Measurements from ENCODE around the gene FBXL13.
"Not testable (repeated sequence)": the region's sequence is repeated elsewhere in the genome, so short reads cannot be mapped to it uniquely, and the experiment has no call there.

FBXL13 gene

DNA sequence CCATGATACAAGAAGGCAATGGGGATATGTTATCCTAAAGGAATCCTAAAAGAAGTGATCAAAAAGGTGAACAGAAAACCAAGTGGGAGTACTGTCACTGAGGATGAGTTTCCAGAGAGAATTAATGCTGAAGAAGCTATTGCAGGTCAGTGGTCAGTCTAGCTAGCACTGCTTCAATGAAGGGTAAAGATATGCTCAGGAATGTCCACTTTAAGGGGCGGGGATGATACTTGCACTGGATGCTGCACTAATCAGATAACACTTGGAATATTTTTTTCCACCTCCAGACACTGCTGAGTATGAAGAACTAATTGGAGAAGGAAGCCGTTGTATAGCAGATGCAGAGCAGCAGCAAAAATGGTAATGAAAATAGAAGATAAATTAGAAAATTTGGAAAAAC lies 86.5 kb downstream of the FBXL13 start:
- DNase-seq (ENCODE audit: low read depth in 2 of 3, low spot score in 1 of 3): no peak

DNA sequence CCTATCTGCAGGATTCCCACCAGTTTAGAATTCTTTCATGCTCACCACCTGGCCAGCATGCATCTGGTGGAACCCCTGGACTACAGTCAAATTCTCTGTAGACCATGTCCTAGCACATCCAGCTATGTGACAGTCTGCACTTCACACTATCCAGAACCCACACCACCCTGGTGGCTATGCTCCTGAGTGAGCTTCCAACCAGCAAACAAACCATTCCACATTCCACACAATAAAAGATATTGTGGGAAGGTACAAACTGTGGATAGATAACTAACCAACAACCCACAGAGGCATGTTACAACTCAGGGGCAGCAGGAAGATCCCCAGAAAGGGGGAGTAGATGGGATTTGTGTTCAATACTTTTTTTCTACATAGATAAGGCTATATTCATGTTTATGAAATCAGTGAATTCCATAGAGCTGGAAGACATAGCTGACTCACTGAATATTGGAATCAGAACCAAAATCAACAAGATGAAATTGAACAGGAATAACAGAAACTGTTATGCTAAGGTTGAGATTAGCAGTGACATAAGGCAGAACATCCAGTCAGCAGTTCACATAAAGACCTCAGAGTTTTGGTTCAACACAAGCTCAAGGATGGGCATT lies 89.3 kb downstream of the FBXL13 start:
- no peak for DNase-seq (ENCODE audit: low read depth in 2 of 3, low spot score in 1 of 3)

DNA sequence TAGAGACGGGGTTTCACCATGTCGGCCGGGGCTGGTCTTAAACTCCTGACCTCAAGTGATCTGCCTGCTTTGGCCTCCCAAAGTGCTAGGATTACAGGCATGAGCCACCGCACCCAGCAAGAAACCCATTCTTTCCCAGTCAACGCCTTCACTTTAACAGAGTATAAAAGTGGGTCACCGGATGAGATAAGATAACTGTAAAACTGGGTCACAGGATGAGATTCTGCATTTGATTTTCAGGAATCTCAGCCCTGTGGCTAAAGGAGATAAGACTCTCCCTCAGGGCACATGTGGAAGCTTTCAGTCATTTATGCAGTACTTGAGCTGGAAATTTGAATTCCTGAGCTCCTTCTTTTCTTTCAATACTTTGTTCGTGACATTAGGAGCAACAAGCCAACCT lies 91.0 kb downstream of the FBXL13 start:
- no peak for DNase-seq (ENCODE audit: low read depth in 2 of 3, low spot score in 1 of 3)

DNA sequence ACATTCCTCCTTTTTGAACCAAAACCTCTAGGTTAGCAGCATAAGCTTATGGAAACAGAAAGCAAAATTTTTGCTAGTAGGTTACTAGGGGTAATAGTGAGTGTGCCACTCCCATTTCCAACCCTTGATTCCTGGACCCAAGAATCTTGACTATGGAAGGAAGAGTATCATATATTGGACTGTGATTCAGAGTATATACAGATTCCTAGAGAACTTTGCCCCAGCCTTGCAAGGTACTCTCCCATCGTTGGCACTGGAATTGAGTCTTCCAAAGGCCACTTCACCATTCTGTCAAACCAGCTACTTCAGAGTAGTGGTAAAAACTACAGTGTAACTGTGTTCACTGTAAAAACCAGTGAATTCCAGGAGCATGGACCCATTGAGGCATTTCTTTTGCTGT lies 92.4 kb downstream of the FBXL13 start:
- no peak for DNase-seq (ENCODE audit: low read depth in 2 of 3, low spot score in 1 of 3)

DNA sequence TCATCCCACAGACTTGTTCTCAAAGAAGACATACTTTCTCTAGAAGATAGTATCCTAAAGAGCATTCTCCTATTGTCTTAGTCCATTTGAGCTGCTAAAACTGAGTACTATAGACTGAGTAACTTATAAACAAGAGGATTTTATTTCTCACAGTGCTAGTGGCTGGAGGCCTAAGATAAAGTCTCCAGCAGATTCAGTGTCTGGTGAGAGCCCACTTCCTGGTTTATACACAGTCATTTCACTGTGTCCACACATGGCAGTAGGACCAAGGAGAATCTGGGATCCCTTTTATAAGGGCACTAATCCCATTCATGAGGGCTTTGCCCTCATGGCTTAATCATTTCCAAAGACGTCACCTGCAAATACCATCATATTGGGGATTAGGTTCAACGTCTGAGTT lies 93.1 kb downstream of the FBXL13 start:
- DNase-seq (ENCODE audit: low read depth in 2 of 3, low spot score in 1 of 3): no peak

DNA sequence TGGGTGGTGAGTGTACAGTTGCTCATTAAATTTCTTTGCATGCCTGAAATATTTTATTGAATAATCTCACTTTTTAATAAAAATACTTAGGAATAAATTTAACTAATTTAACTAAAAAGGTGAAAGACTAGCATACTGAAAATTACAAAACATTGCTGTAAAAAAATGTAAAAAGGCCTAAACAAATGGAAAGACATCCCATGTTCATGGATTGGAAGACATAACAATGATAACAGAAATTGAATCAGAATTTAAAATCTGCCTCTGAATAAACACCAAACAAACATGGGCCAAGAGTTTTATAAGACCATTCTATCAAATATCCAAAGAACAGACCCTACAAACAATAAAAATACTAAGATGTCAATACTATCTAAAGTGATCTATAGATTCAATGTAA lies 94.9 kb downstream of the FBXL13 start:
- DNase-seq (ENCODE audit: low read depth in 2 of 3, low spot score in 1 of 3): no peak

DNA sequence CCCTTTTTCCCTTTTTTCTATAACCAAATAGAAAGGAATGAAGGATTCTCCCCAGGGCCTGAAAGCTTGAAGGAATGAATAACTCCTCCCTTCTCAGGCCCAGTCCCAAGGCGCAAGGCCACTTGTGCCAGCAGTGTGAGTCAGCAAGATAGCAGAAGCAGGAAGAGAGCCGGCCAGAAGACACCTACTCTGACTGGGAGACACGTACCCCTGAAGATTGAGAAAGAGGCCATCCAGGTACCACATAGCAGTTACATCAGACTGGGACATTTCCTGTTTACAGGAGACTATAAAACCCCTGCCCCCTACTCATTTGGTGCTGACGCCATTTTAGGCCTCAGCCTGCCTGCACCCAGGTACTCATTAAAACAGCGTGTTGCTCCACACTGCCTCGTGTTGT lies 96.3 kb downstream of the FBXL13 start:
- no peak for DNase-seq (ENCODE audit: low read depth in 2 of 3, low spot score in 1 of 3)

DNA sequence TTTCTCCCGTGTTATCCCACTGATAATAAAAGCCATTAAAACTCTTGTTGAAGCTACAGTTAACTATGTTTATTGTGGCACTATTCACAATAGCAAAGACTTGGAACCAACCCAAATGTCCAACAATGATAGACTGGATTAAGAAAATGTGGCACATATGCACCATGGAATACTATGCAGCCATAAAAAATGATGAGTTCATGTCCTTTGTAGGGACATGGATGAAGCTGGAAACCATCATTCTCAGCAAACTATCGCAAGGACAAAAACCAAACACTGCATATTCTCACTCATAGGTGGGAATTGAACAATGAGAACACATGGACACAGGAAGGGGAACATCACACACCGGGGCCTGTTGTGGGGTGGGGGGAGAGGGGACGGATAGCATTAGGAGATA lies 97.0 kb downstream of the FBXL13 start:
- not testable (repeated sequence) for DNase-seq (ENCODE audit: low read depth in 2 of 3, low spot score in 1 of 3)

DNA sequence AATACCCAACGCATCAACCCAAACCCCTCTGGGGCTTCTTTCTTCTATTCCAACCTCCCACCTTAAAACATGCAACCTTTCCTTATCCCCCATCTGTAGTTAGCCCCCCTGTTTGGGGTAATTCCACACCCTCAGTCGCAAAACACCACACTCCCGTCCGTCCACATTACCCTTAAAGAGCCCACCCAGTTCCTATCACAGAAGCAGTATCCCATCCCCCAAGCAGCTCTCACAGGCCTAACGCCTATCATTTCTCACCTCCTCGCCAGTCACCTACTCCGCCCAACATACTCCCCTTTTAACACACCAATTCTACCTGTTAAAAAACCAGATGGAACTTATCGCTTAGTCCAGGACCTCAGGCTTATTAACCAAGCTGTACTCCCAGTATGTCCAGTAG lies 98.1 kb downstream of the FBXL13 start:
- DNase-seq (ENCODE audit: low read depth in 2 of 3, low spot score in 1 of 3): no peak

DNA sequence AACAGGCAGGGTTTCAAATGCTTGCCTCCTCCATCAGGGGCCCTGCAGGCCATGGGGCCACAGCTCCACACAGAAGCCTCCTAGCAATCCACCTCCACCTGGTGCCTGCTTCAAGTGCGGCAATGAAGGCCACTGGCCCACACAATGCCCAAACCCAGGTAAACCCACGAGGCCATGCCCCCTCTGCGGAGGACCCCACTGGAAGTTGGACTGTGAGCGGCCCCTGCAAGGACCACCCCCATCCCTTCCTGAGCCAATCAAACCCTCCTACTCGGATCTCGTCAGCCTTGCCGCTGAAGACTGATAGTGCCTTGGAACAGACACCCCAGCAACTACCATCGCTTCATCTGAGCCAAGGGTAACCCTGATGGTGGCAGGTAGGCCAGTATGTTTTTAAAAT lies 98.7 kb downstream of the FBXL13 start:
- no peak for DNase-seq (ENCODE audit: low read depth in 2 of 3, low spot score in 1 of 3)

DNA sequence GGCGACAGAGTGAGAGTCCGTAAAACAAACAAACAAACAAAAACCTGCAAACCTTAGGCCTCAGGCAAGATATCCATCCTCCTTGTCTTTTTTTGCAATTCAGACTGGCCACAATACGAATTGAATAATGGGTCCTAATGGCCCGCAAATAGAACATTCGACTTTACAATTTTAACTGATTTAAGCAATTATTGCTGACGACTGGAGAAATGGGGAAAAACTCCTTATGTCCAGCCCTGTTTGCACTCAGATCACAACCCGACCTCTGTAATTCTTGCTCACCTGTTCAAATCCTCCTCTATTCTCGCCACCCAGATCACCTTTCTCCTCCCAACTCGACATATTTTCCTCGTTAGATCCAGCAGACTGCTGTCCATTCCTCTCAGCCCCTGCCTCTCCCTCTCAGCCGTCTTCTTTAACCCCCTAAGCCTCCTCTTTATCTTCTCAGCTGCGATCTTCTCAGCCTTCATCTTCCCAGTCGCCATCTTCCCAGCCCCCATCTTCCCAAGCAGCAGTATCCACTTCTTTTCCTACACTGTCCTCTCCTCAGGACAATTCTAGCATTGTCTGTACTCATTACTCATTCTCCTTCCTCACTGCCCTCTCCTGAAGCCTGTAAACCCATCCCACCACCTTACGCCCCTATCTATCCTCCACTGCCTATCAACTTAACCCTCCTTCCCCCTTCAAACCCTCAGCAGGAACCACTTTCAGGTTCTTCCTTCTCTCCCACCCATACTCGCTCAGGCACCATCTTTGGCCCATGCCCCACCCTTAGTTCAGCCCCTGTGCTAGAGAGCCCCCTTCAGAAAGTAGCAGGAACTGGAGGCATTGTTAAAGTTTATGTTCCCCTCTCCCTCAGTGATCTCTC lies 100.0 kb downstream of the FBXL13 start:
- no peak for DNase-seq (ENCODE audit: low read depth in 2 of 3, low spot score in 1 of 3)

DNA sequence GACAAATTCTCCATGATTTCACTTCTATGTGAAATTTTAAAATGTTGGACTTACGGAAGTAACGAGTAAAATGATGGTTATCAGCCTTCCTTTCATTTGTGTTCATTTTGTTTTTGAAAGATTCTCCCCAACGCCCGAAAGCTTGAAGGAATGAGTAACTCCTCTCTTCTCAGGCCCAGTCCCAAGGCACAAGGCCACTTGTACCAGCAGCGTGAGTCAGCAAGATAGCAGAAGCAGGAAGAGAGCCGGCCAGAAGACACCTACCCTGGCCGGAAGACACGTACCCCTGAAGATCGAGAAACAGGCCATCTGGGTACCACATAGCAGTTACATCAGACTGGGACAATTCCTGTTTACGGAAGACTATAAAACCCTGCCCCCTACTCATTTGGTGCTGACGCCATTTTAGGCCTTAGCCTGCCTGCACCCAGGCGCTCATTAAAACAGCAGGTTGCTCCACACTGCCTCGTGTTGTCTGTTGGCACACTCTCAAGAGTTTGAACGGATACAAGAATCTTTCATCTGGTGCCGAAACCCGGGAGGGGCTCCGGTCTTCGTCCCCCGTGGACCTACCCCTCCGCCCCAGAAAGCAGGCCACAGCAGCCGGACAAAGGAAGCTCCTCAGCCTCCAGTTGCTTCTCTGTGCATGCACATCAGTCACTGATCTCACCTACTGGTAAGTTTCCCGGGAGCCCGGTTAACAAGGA lies 101.3 kb downstream of the FBXL13 start:
- no peak for DNase-seq (ENCODE audit: low read depth in 2 of 3, low spot score in 1 of 3)

DNA sequence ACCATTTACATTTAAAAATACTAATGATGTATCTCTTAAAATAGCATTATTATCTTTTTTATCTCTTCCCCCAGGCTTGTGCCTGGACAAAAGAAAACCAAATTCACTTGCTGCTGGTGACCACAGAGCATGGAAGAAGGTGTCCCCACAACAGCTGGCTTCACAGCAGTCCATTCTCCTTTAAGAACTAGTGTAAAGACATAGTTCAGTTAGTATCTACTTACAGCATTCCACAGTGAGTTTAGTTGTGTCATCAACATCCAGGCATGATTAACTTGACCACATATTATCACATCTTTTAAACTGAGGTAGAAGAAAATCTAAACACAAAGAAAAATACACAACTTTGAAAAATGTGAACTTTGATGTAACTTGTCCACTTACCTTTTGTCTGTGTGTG lies 106.8 kb downstream of the FBXL13 start:
- DNase-seq (ENCODE audit: low read depth in 2 of 3, low spot score in 1 of 3): no peak

DNA sequence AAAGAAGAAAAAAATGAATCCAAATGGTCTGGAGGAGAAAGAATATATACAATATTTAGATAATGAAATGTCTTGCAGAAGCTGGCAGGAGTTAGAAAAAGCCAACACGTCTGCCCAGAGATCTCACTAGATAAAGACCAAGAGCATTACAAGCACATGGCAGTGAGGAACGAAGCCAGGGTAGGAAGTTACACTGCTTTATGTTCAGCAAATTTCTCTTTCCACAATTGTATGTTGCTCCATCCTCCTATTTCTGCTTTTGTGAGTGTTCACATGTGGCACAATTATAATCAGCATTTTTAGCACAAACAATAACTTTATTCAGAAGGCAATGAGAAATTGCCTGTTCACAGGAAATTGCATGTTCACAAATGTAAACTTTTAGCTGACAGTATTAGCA lies 108.1 kb downstream of the FBXL13 start:
- no peak for DNase-seq (ENCODE audit: low read depth in 2 of 3, low spot score in 1 of 3)

DNA sequence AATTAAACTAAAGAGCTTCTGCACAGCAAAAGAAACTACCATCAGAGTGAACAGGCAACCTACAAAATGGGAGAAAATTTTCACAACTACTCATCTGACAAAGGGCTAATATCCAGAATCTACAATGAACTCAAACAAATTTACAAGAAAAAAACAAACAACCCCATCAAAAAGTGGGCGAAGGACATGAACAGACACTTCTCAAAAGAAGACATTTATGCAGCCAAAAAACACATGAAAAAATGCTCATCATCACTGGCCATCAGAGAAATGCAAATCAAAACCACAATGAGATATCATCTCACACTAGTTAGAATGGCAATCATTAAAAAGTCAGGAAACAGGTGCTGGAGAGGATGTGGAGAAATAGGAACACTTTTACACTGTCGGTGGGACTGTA lies 112.6 kb downstream of the FBXL13 start:
- not testable (repeated sequence) for DNase-seq (ENCODE audit: low read depth in 2 of 3, low spot score in 1 of 3)

DNA sequence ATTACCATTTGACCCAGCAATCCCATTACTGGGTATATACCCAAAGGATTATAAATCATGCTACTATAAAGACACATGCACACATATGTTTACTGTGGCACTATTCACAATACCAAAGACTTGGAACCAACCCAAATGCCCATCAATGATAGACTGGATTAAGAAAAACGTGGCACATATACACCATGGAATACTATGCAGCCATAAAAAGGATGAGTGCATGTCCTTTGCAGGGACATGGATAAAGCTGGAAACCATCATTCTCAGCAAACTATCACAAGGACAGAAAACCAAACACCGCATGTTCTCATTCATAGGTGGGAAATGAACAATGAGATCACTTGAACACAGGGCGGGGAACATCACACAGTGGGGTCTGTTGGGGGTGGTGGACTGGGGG lies 116.6 kb downstream of the FBXL13 start:
- DNase-seq (ENCODE audit: low read depth in 2 of 3, low spot score in 1 of 3): not testable (repeated sequence)

DNA sequence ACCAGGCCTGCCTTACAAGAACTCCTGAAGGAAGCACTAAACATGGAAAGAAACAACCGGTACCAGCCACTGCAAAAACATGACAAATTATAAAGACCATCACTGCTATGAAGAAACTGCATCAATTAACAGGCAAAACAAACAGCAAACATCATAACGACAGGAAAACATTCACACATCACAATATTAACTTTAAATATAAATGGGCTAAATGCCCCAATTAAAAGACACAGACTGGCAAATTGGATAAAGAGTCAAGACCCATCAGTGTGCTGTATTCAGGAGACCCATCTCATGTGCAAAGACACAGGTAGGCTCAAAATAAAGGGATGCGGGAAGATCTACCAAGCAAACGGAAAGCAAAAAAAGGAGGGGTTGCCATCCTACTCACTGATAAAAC lies 120.2 kb downstream of the FBXL13 start:
- DNase-seq (ENCODE audit: low read depth in 2 of 3, low spot score in 1 of 3): not testable (repeated sequence)

DNA sequence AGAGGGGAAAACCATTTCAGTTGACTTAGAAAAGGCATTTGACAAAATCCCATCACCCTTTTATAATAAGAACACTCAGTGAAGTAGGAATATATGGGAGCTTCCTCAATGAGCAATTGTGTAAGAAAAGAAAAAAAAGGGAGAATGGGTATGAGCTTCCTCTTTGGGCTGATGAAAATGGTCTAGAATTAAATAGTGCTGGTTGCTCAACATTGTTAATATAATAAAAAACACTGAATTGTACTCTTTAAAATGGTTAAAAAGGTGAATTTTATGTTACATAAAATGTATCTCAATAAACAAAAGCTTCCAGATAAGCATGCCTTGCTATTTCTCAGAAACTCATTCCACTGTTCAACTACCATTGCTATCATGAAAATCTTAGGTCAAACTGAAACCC lies 121.2 kb downstream of the FBXL13 start:
- DNase-seq (ENCODE audit: low read depth in 2 of 3, low spot score in 1 of 3): no peak

DNA sequence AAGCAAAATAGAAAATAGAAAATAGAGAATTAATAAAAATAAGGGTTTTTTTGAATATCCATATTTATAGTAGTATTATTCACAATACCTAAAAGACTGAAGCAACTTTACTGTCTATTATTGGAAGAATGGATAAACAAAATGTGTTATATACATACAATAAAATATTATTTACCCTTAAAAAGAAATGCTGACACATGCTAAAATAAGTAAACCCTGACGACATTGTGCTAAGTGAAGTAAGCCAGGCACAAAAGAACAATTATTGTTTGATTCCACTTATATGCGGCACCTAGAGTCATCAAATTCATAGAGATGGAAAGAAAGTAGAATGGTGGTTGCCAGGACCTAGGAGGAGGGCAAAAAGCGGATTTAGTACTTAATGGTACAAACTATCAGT lies 122.8 kb downstream of the FBXL13 start:
- no peak for DNase-seq (ENCODE audit: low read depth in 2 of 3, low spot score in 1 of 3)

DNA sequence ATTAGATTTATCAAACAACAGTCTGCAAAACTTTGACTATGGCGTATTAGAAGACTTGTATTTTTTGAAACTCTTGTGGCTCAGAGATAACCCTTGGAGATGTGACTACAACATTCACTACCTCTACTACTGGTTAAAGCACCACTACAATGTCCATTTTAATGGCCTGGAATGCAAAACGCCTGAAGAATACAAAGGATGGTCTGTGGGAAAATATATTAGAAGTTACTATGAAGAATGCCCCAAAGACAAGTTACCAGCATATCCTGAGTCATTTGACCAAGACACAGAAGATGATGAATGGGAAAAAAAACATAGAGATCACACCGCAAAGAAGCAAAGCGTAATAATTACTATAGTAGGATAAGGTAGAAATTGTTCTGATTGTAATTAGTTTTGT lies 130.4 kb downstream of the FBXL13 start:
- DNase-seq (ENCODE audit: low read depth in 2 of 3, low spot score in 1 of 3): no peak

DNA sequence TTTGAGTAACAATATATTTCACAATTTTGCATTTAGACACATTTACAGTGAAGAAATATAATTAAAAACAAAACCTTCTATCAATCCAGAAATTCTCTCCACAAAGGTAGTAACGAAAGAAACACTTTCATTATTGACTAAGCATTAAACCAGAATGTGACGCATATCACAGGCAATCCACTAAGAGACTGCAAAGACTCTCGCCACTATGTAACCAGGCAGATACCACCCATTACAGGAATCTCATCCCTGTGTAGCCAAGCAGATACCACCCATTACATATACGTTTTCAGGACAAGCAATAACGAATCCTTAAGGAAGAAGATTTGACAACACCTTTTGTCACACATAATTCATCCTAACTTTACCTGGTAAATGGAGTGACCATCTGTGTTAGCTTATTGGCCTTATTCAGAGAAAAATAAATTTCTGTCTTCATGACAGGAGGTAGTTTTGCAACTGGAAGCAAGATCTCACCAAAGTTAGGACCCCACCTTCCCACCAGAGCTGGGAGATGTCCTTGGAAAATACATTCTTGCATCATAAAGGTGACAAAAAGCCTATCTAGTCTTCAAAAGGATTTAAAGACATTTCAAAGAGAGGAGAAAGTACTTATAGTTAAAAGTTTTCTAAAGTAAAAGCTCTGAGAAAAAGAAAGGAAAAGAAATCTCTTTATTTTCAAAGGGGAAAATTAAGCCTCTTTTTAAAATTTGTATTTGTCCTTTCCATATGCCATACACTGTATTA lies 131.0 kb downstream of the FBXL13 start:
- DNase-seq (ENCODE audit: low read depth in 2 of 3, low spot score in 1 of 3): no peak

DNA sequence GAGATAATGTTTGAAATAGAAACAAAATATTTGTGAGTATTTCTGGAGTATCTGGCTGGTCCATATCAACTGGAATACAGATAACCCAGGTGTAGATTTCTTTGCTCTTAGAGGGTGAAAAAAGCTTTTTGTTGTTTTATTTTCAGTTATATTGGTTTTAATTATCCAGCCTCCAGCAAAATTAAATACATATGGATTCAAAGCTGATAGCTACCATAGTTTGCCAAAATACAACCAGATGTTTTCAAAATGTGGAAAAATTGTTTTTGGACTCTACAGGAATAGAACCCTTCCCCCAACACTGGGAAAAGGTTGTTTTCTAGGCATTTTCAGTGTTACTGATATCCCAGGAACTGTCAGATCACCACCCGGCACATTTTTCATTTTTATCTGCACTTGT lies 131.7 kb downstream of the FBXL13 start:
- DNase-seq (ENCODE audit: low read depth in 2 of 3, low spot score in 1 of 3): no peak
